A172 (cell line): Measurements from ENCODE around the gene OTUD7B. TPM values are rescaled to one million over a fixed set of nuclear protein-coding genes. Genes with fewer than 3 reads are reported as not detected.
A peak's percentile ranks its signal among the peaks of the same experiment; 100 is the strongest.
"Not testable (repeated sequence)": the region's sequence is repeated elsewhere in the genome, so short reads cannot be mapped to it uniquely, and the experiment has no call there.

Experiments used
- DNase-seq: peaks from one replicate; pipeline ENCODE4 v3.0.0-alpha.2; 2015; ENCODE audit warnings: low spot score
- total RNA-seq: library from RNA; depleted of rRNA; stranded (reverse); fragments of >200 nt; shearing (Covaris generic); gene quantifications from 2 replicates; pipeline ENCODE4 v1.2.3, GENCODE V29; 2014; rRNA removed

The OTUD7B gene
- 15.6 and 19.7 TPM in 2 replicates for total RNA-seq

DNA sequence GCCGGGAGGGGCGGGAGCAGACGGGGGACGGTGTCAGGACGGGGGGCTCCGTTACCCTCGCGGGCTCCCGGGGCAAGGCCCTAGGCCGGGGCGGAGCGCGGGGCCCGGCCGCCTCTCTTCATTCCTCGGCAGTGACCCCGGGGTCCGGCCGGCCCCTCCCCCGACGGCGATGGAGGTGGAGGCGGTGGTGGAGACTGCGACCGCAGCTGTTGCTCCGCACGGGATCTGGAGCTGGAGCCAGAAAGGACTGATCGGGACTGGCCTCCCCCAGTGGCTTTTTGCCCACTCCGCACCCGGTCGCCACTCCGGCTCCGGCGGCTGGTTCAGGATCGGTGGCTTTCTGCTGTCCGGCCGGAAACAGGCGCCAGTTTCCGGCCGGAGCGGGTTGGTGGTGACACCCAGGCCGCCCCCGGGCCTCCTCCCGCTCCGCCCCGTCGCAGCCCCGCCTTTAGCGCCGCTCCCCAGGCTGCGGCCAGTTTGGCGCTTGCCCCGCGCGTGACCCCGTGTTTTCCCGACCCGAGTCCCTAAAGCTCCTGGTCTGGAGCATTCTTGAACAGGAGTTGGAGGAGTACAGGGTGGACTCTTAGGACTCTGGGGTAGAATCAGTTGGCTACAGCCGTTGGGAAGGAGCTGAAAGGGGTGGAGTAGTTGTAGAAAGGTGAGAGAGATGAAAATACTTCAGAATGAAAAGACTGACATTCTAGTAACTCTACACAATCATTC is at the start of gene OTUD7B:
OTUD7B (minus strand) TSS at position 334 of the 723 bp plus-strand sequence. CDS start 33,216 bp downstream, outside the sequence.
- peak; percentile 80 for DNase-seq

DNA sequence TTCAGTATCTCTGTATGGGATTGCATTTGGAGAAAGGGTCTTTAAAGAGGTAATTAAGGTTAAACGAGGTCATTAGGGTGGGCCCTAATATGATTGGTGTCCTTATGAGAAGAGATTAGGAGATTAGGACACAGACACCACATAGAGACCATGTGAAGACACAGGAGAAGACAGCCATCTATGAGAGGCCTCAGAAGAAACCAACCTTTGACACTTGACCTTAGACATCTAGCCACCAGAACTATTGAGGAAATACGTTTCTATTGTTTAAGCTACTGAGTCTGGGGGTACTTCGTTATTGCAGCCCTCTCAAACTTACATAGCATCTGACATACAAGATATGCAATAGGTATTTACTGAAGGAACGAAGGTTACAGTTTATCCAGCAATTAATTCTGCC is 49.7 kb upstream of the OTUD7B start:
- no peak for DNase-seq

DNA sequence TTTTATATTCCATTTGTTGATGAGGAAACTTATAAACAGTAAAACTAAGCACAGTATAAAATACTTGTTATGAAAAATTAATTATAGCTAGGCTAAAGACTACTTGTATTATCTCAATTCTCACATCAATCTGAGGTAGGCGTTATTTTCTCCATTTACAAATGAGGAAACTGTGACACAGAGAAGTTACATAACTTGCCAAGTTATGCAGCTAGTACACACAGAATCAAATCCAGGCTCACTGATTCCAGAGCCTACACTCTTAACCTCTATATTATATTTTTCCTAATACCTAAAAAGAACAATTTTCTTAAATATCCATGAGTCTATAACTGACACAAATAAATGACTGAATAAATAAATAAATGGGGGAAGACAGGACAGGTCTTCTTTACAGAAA is 45.9 kb upstream of the OTUD7B start:
- no peak for DNase-seq

DNA sequence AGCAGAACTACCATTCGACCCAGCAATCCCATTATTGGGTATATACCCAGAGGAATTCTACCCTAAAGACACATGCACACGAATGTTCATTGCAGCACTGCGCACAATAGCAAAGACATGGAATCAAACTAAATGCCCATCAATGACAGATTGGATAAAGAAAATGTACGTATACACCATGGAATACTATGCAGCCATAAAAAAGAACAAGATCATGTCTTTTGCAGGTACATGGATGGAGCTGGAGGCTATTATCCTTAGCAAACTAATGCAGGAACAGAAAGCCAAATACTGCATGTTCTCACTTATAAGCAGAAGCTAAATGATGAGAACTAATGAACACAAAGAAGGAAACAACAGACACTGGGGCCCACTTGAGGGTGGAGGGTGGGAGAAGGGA is 45.0 kb upstream of the OTUD7B start:
- not testable (repeated sequence) for DNase-seq

DNA sequence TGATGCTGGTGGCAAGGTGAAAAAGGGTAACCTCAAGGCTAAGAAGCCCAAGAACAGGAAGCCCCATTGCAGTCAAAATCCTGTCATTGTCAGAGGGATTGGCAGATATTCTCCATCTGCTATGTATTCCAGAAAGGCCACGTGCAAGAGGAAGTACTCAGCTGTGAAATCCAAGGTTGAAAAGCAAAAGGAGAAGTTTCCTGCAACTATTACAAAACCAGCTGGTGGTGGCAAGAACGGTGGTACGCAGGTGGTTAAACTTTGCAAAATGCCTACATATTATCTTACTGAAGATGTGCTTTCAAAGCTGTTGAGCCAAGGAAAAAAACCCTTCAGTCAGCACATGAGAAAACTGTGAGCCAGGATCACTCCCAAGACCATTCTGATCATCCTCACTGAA is 43.4 kb upstream of the OTUD7B start:
- no peak for DNase-seq

DNA sequence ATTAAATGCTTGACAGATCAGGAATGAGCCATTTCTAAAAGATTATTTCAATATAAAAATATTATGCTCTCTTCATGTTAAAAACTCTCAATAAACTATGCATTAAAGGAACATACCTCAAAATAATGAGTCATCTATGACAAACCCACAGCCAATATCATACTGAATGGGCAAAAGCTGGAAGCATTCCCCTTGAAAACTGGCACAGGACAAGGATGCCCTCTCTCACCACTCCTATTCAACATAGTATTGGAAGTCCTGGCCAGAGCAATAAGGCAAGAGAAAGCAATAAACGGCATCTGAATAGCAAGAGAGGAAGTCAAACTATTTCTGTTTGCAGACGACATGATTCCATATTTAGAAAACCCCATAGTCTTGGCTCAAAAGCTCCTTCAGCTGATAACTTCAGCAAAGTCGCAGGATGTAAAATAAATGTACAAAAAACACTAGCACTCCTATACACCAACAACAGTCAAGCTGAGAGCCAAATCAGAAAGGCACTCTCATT is 41.4 kb upstream of the OTUD7B start:
- not testable (repeated sequence) for DNase-seq

DNA sequence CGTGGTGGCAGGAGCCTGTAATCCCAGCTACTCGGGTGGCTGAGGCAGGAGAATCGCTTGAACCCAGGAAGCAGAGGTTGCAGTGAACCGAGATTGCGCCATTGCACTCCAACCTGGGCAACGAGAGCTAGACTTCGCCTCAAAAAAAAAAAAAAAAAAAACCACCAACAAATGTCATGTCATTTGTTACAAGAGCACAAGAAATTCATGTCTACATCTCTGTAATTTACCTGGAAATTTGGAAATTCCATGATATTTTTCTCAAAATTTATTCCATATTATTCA is 40.5 kb upstream of the OTUD7B start:
- no peak for DNase-seq

DNA sequence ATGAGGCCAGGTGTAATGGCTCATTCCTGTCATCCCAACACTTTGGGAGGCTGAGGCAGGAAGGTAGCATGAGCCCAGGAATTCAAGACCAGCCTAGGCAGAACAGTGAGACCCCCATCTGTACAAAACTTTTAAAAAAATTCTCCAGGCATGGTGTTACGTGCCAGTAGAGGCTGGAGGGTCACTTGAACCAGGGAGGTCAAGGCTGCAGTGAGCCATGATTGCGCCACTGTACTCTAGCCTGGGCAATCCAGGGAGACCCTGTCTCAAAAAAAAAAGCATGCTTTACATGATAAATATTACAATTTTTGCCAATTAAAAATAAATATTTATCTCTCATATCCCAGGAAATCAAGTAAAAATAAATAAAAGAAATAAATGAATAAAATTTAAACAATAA is 39.4 kb upstream of the OTUD7B start:
- no peak for DNase-seq

DNA sequence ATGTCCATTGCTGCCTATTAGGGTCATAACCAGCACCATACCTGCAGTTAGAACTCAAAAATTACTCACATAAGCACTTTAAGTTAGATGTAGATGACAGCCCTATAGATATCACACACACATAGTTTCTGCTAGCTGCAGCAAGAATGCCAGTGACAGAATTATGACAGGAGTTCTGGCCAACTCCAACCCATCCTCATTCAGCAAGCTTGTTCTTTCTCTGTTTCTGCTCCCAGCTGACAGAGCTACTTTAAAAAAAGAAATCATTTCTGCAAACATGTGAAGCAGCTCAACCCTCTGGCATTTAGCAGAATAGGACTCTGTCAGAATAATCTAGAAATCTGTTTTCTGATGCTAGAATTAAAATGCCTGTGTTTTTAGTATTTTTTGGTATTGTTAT is 23.8 kb upstream of the OTUD7B start:
- no peak for DNase-seq

DNA sequence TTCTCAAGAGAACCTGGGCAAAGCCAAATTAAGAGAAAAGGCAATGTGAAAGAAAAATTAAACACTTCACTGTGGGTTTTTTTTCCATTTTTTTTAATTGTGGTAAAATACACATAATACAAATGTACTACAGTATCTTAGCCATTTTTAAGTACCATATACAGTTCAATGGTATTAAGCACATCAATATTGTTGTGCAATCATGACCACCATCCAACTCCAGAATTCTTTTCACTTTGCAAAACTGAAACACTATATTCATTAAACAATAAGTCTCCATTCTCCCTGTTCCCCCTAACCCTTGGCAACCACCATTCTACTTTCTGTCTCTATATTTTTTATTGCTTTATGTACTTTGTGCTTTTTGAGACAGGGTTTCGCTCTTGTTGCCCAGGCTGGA is 17.8 kb upstream of the OTUD7B start:
- no peak for DNase-seq

DNA sequence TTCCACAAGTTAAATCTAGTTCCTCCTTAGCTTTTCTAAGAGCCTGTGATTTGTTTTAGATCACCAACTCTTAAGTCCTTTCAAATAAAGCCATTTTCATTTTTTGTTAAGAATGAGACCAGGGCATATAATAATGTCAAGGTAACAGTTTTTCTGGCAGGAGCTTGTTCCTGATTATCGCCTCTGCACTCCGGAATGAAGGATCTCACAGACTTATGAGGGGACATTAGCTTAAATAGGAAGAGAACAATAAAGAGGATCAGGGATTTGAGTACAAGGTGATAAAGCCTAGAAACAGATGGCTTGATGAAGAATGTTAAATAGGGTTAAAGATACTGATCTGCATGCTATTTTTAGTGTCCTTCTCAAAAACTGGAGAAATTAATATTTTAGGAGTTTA is 13.6 kb upstream of the OTUD7B start:
- DNase-seq = no peak

DNA sequence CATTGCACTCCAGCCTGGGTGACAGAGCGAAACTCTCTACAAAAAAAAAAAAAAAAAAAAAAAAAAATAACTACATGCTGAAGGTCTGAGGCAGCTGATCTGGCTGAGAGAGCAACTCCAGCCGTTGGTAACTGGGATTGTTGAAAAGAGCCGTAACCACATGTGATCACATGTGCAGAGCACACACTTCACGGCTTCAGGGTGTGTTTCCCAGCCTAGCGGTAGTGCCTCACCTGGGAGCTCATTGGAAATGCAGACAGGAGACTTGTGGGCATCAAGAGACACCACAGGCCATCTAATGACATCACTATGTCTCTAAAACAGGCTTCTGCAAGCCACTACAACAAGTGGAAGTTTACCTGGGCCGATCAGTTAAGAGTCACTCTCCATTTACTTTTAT is 11.8 kb upstream of the OTUD7B start:
- DNase-seq = no peak

DNA sequence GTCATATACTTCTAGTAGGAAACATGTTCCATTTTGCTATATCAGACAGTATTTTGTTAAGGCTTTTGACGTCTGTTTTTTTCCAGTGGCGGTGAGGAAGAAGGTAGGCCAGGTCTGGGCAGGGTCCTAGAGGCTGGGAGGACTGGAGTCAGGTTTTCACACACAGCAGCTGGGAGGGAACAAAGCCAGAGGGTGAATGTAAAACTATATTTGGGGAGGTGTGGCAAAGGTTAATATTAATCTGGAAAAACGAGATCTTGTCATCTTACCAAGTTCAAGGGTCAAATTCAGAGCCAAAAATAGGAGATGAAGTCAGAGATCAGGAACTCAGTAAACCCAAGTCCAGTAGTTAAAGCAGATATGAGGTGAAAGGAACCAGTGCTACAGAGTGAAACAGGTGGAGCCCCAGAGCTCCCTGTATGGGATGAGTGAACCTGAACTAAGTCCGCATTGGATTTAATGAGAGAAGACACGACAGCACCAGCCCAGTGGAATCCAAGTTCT is 10.7 kb upstream of the OTUD7B start:
- DNase-seq = no peak

DNA sequence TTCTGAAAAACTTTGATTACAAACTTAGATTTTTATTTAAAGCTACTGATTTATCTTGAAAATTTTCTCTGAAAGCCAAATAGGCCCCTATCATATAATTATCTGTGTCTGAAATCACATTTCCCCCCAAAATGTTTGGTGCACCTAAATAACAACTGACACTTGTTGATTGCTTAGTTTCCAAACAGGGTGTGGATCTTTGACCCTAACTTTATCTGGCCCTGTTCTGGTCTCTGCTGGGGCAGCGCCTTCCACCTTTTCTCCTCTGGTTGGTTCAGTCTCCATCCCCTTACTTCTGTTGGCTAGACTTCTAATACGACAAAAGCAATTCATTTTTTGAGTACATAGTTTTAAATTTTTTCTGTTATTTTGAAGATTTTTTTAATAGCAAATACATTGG is 10.2 kb upstream of the OTUD7B start:
- DNase-seq = no peak

DNA sequence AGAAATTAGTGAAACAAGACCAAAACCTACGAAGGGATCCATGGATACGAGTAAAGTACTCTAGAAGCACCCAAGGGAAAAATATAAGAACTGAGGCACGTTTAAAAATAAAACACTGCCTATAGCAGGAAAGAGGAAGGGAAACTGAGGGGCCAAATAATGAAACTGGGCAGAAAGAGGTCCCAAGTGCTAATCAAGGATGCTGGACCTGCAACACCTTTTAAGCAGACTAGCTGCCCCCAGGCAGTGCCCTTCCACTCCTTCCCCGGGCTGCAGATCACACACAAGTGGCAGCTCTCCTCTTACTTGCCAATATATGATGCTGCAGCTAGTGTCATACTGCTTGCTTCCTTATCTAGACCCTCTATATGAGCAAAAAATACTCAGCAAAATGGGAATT is 7.6 kb upstream of the OTUD7B start:
- DNase-seq = no peak

DNA sequence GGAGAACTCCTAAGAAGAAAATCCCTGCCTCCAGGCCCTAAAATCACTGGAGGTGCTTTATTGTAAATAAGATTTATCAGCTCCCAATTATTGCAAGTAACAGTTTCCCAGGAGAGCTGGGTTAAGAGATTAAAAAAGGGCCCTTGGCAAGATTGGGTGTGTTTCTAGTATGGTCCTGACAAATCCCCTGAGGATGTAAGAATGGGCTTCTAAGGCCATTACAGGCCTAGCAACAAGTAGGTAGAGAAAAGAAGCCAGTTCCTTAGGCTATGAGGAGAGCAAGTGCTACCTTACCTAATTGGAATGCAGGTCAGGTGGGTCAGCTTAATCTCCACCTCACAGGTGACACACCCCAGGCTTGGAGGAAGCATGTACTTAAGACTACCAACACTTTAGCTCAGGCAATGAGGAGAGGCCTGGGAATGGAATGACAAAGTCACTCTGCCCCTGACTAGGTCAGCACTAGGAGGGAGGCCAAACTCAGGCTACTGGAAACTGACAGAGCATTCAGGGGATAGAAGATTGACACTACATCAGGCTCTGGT is 6.8 kb upstream of the OTUD7B start:
- DNase-seq = no peak

DNA sequence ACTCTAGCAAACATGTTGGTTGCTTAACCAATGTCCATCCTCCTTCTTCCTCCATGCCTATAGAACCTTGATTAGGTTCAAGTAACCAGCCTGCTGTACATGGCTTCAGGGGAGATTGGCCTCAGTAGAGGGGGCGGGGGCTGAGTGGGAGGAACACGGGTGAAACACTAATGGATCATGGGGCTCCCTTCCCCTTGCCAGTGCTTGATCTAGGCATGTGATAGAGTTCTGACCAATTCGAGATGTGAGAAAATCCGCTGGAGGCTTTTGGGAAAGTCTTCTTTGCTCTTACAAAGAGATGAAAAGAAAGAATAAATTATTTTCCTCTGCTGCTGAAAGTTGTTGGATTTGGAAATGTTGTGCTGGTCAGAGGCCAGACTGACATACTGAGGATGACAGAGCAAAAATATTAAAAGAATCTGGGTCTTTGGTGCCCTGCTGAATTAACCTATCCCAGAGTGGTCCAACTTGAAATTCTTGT is 5.2 kb upstream of the OTUD7B start:
- no peak for DNase-seq

DNA sequence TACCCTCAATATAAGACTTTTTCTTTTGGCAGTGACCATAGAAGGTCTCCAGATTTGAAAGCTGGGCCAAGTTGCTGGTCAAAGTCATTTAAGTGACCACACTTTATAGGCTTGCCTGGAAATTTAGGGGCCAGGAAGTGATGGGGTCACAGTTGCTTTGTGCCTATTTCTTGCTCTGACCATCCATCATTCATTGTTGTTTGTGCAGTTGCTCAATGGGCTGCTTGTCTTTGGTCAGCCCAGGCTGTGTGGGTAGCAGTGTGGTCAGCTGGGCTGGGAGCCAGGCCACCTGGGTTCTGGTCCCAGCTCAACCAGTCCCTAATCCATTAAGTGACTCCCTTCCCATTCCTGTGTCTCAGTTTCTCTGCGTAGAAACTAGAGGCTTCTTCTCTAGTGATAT is 2.1 kb upstream of the OTUD7B start:
- peak; percentile 51 for DNase-seq

DNA sequence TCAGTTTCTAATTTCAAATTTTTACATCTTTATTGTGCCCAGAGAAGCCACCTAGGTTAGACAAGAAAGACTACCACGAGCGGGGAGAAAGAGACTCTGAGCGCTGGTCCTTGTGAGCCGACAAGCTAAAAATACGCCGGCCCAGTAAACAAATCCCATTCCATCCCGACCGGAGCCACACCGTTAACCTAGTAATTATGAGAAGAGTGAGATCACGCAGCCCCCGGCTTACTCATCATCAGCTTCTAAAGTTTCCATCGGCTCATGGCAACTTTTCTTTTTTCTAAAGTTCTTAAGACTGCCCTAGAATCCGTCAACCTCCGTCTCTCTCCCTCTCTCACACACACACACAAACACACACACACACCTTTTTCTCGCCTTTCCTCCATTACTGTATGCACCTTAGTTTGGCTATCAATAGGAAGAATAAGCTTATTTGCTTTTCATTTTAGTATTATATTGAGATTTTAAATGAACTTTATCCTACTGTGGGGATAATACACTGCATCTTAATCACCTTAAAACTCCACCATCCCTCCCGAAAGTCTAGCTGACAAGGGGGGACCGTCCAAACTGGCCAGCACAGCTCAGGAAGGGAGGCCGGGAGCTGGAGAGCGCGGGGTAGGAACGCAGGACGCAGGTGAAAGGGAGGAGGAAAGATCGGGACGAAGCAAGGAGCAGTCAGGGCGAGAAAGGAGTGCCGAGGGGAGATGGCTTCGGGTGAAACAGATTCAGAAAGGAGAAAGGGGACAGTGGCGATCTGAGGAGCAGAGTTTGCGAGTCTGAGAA is 728 bp downstream of the OTUD7B start:
- DNase-seq = peak; percentile 80

DNA sequence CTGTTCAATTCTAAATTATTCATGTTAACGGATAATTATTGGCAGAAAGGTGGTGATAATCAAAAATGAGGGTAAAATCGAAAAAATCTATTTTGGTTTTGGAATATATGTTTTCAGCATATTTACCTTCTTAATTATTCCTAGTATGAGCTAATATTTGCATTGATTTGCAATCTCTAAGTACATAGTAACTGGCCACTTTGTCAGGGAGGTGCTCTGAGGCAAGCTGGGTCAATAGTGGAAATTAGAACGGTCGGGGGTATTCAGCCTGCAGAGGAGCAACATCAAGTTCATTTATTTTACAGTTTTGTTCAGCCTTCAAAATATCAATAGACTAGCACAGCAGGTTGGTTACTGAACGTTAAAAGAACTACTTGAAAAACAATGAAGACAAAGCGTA is 1.8 kb downstream of the OTUD7B start:
- DNase-seq = no peak

DNA sequence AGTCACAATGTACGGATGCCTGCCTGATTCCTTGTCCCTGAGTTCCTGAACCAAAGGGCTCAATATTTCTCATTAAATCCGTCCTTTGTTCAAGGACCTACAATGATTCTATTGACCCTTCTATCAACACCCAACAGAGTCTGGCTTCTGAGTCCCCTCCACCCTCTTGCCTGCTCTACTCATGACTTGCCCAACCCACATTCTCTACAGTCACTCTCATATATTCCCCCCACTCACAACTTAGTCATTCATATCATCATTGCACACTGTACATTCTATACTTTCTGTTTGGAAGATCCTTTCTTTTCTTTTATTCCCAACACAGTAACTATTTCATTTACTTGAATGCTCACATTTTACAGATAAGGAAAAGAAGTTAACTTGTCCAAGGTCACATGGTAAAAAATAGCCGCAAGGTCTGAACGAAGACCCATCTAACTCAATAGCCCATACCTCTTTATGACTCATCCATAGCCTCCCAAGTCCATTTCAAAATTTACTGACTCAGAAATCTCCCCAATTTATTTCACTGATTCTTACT is 3.6 kb downstream of the OTUD7B start:
- no peak for DNase-seq

DNA sequence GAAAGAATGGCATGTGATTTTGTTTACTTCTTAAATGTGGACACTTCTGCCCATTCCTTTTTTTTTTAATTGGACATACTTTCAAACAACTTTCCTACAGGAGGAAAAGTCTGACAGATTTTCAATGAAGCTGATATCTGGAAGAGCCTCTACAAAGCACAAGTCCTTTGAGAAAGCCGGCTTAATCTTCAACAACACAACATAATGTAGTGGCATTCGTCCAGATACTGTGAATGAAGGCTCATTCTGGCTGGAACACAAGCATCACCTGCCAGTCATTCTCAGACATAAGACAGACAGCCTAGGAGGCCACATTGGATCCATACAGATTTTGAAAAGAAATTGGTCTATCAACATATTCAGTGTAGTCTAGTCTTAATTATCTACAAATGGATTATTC is 4.9 kb downstream of the OTUD7B start:
- no peak for DNase-seq
